DND-41 (cell line): ENCODE results near the gene ADGRE1.

Experiments
- CTCF ChIP-seq: IDR thresholded peaks from 2 replicates; pipeline ENCODE4 v1.5.1; 2012; ENCODE audit warnings: borderline replicate concordance, low read length, moderate library complexity, mild to moderate bottlenecking; ENCODE audit not compliant: poor library complexity, severe bottlenecking; ENCODE audit errors: extremely low read depth
- EZH2 ChIP-seq: IDR thresholded peaks from 3 replicates; pipeline ENCODE4 v1.6.1; 2012; ENCODE audit warnings: borderline replicate concordance, low read depth, mild to moderate bottlenecking, moderate library complexity, low read length, inconsistent platforms; ENCODE audit not compliant: severe bottlenecking

GRCh38 chr19:6906559-6907060, 19.2 kb downstream of the ADGRE1 start:
- TF ChIP-seq CTCF (no peak), EZH2 (no peak)
